Neural crest cell (in vitro differentiated cells): Measurements from ENCODE around the gene PCBP4. TPM values are rescaled to one million over a fixed set of nuclear protein-coding genes. Genes with fewer than 3 reads are reported as not detected.

ENCODE experiments used
- DNase-seq: peaks from one replicate; pipeline ENCODE4 v3.0.0; 2021; ENCODE audit warnings: low read depth, mixed read lengths, low spot score
- H3K27ac Mint-ChIP-seq: one replicate; pipeline ENCODE4 v1.8.0; 2021; ENCODE audit warnings: mild to moderate bottlenecking, mixed read lengths; ENCODE audit not compliant: unreplicated experiment
- H3K27me3 Mint-ChIP-seq: 2 replicates; pipeline ENCODE4 v1.8.0; 2021; ENCODE audit warnings: low read depth, mild to moderate bottlenecking, mixed read lengths
- H3K36me3 Mint-ChIP-seq: 2 replicates; pipeline ENCODE4 v1.8.0; 2021; ENCODE audit warnings: low read depth, mild to moderate bottlenecking, mixed read lengths
- H3K4me1 Mint-ChIP-seq: 2 replicates; pipeline ENCODE4 v1.8.0; 2021; ENCODE audit warnings: mixed read lengths
- H3K4me3 Mint-ChIP-seq: one replicate; pipeline ENCODE4 v1.8.0; 2021; ENCODE audit warnings: mild to moderate bottlenecking, mixed read lengths
- H3K9me3 Mint-ChIP-seq: 2 replicates; pipeline ENCODE4 v1.8.0; 2021; ENCODE audit warnings: mixed read lengths
- total RNA-seq: library from RNA; stranded (reverse); gene quantifications from 2 replicates; pipeline ENCODE4 v1.2.1, GENCODE V29; 2021
- TF ChIP-seq, protein P1 (sequence below): fragments of 200-600 bp; sonication (generic); conservative IDR thresholded peaks from 2 replicates; pipeline ENCODE4 v1.5.0; 2021; ENCODE audit warnings: antibody characterized with exemption, mild to moderate bottlenecking

The PCBP4 gene
- total RNA-seq, 1 donor from 2014 or later, result 235 TPM

- H3K27me3 Mint-ChIP-seq, result peaks cover 9% of the 10 kb centered on the region
- TF ChIP-seq, protein P1, sequence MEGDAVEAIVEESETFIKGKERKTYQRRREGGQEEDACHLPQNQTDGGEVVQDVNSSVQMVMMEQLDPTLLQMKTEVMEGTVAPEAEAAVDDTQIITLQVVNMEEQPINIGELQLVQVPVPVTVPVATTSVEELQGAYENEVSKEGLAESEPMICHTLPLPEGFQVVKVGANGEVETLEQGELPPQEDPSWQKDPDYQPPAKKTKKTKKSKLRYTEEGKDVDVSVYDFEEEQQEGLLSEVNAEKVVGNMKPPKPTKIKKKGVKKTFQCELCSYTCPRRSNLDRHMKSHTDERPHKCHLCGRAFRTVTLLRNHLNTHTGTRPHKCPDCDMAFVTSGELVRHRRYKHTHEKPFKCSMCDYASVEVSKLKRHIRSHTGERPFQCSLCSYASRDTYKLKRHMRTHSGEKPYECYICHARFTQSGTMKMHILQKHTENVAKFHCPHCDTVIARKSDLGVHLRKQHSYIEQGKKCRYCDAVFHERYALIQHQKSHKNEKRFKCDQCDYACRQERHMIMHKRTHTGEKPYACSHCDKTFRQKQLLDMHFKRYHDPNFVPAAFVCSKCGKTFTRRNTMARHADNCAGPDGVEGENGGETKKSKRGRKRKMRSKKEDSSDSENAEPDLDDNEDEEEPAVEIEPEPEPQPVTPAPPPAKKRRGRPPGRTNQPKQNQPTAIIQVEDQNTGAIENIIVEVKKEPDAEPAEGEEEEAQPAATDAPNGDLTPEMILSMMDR, result no peak
- no peak overlapping the region for H3K27ac Mint-ChIP-seq
- DNase-seq, result no peak
- peak overlapping the region; percentile 79 for H3K4me3 Mint-ChIP-seq
- no peaks in the 10 kb centered on the region for H3K9me3 Mint-ChIP-seq
- H3K4me1 Mint-ChIP-seq, result peaks cover 35% of the 10 kb centered on the region
- H3K36me3 Mint-ChIP-seq, result peaks cover 2% of the 10 kb centered on the region
Measured at GRCh38 chr3:51985063-51985462, 17.8 kb upstream of the PCBP4 start.

GRCh38 chr3:51984269-51984647 is 17.0 kb upstream of the PCBP4 start:
- peak overlapping the region; percentile 88 for H3K4me3 Mint-ChIP-seq
- no peak overlapping the region for H3K27ac Mint-ChIP-seq
- DNase-seq, result no peak
- no peaks in the 10 kb centered on the region for H3K9me3 Mint-ChIP-seq
- H3K4me1 Mint-ChIP-seq, result peaks cover 34% of the 10 kb centered on the region
- H3K36me3 Mint-ChIP-seq, result peaks cover 2% of the 10 kb centered on the region
- H3K27me3 Mint-ChIP-seq, result peaks cover 8% of the 10 kb centered on the region
- TF ChIP-seq, protein P1, result no peak

- Mint-ChIP-seq H3K27me3 (peaks cover 2% of the 10 kb centered on the region), H3K4me1 (peaks cover 28% of the 10 kb centered on the region), H3K36me3 (peaks cover 2% of the 10 kb centered on the region), H3K4me3 (peak overlapping the region; percentile 88), H3K9me3 (no peaks in the 10 kb centered on the region), H3K27ac (peak overlapping the region; percentile 97)
- no peak for DNase-seq
- TF ChIP-seq, protein P1, result no peak
Measured at GRCh38 chr3:51983578-51984268, 16.5 kb upstream of the PCBP4 start.

DNA sequence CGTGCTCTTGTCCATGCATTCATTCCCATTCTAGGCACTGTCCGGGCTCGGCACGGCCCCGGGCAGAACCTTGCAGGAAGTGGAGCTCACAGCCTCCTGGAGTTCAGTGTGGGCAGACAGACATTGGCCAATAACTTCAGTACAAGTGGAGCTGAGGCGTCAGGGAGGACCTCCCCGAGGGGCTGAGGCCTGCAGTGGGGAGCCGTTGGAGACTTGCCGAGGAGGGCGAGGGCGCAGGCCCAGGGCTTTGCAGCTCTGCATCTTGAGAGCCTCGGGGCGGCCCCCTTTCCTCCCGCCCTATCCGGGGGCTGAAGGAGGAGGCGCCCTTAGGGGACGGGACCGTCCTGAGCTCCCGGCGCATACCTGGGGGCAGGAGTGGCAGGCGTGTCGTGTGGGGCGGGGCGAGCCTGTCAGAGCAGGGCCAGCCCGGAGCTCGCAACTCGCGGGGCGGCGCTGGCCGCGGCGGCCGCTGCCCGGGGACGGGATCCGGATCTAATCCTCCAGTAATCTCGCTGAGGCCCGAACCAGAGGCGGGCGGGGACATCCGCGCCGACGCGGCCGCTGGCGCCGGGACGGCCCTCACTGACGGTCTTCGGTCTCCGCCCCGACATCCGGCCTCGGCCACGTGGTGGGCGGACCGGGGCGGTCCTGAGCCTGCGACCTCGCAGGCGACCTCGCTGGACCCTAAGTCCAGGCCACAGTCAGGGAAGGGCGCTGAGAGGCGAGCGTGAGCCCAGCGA is 15.8 kb upstream of the PCBP4 start, which contains the start of gene ACY1:
Gene ACY1 (plus strand): TSS at position 698 of the 740 bp plus-strand sequence. CDS start 530 bp downstream, outside the sequence.
- peak within 1 kb of the TSS; percentile 97 for H3K27ac Mint-ChIP-seq

DNA sequence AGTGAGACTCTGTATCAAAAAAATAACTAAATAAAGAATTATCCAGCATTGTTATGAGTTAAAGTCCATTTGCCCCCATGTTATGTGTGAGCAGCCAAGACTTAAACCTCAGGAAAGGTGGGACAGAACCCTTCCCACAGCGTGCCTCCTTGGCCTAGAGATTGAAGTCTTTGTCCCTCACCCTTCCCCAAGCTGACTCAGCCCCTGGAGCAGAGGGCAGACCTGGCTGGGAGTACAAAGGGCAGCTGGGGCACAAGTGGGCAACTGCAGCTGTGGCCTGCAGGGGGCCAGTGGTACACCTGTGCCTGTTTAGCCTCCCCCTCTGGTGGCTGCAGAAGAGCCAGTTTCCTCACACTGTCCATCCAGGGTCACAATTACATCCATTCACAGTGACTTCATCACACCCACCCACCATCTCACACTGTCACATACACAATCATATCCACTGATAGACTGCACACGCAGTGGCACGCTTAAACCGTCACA is 15.1 kb upstream of the PCBP4 start:
- Mint-ChIP-seq H3K27ac (peak overlapping the region; percentile 88), H3K27me3 (no peaks in the 10 kb centered on the region)
- DNase-seq, result no peak

More for the DNA sequence above, 15.8 kb upstream of the PCBP4 start, which contains the start of gene ACY1:
- peaks cover 24% of the 10 kb centered on the region for H3K4me1 Mint-ChIP-seq
- TF ChIP-seq, protein P1, result peak; percentile 35
- DNase-seq, result peak; percentile 76
- H3K4me3 Mint-ChIP-seq, result peak within 1 kb of the TSS; percentile 88
- no peaks in the 10 kb centered on the region for H3K27me3 Mint-ChIP-seq
- H3K9me3 Mint-ChIP-seq, result no peaks in the 10 kb centered on the region
- peaks cover 2% of the 10 kb centered on the region for H3K36me3 Mint-ChIP-seq

More for the DNA sequence above, 15.1 kb upstream of the PCBP4 start:
- Mint-ChIP-seq H3K9me3 (no peaks in the 10 kb centered on the region), H3K4me3 (peak overlapping the region; percentile 88), H3K4me1 (peaks cover 24% of the 10 kb centered on the region), H3K36me3 (no peaks in the 10 kb centered on the region)
- TF ChIP-seq, protein P1, result peak; percentile 69
